ENCODE results near the gene HOTAIR. TPM values are rescaled to one million over a fixed set of nuclear protein-coding genes. Genes with fewer than 3 reads are reported as not detected.

The HOTAIR gene
- total RNA-seq, 1 donor from 2014 or later, result not detected

- intact Hi-C loops (cut with micrococcal nuclease), result no loop called here
These were observed 25.7 kb upstream of the HOTAIR start, which contains the start of gene HOXC9 for GRCh38 chr12:54000116-54001114. Gene HOXC9 (plus strand): TSS chr12:54000161. CDS start chr12:54000189, 28 bp downstream.

GRCh38 chr12:53999559-54000115, 24.9 kb upstream of the HOTAIR start:
- intact Hi-C loops (cut with micrococcal nuclease), result loop anchor here (5.0 kb wide), 1 partner anchor 37 kb away; no protein-coding TSS in a partner anchor

GRCh38 chr12:53998900-53999236, 24.1 kb upstream of the HOTAIR start:
- intact Hi-C loops (cut with micrococcal nuclease), result loop anchor here (5.0 kb wide), 1 partner anchor 37 kb away; no protein-coding TSS in a partner anchor

GRCh38 chr12:53998110-53998899, 23.6 kb upstream of the HOTAIR start:
- intact Hi-C loops (cut with micrococcal nuclease), result loop anchor here (5.0 kb wide), 1 partner anchor 36 kb away; no protein-coding TSS in a partner anchor

DNA sequence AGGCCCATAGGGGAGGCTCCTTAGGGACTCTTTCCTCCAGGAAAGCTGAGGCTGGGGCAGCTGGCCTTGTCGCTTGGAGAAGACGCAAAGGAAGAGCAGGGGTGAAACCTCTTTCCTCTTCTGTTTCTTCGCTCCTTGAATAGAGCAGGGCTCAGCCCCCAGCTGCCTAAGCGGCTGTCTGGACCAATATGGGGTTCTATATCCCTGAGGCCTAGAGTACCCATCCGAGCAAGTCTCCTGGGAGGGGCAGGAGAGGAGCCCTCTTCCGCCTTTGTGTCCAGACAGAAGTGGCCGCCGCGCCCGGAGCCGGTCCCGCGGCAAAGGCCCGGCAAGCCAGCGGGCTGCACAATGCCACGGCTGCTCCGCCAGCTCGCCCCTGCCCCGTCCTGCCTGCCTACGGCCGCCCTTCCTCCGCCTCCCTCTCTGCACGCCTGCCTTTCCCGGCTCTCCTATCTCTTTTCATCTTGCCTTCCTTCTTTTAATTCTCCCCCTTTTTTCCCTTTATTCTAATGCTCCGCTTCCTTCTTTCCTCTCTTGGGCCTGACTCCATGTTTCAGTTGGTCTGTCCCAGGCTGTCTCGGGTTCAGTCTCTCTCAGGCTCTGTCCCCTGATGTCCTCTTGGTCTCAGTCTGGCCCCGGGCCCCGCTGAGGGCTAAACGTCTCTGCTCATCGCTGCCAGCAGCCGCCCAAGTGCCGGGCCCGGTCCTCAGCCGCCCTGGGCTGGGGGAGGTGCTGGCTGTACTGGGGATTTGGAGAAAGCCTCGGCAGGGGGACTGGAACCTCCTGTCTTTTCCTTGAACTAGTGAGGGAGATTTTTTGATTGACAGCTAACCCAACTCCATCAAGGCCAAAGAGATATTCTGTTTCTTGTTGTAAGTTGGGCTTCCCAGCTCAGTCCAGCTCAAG, 22.7 kb upstream of the HOTAIR start:
- intact Hi-C loops (cut with micrococcal nuclease), result loop anchor here (5.0 kb wide), 1 partner anchor 35 kb away; no protein-coding TSS in a partner anchor

- intact Hi-C loops (cut with micrococcal nuclease), result loop anchor here (5.0 kb wide), 1 partner anchor 34 kb away; no protein-coding TSS in a partner anchor
These were observed 21.8 kb upstream of the HOTAIR start for GRCh38 chr12:53996240-53997203.

DNA sequence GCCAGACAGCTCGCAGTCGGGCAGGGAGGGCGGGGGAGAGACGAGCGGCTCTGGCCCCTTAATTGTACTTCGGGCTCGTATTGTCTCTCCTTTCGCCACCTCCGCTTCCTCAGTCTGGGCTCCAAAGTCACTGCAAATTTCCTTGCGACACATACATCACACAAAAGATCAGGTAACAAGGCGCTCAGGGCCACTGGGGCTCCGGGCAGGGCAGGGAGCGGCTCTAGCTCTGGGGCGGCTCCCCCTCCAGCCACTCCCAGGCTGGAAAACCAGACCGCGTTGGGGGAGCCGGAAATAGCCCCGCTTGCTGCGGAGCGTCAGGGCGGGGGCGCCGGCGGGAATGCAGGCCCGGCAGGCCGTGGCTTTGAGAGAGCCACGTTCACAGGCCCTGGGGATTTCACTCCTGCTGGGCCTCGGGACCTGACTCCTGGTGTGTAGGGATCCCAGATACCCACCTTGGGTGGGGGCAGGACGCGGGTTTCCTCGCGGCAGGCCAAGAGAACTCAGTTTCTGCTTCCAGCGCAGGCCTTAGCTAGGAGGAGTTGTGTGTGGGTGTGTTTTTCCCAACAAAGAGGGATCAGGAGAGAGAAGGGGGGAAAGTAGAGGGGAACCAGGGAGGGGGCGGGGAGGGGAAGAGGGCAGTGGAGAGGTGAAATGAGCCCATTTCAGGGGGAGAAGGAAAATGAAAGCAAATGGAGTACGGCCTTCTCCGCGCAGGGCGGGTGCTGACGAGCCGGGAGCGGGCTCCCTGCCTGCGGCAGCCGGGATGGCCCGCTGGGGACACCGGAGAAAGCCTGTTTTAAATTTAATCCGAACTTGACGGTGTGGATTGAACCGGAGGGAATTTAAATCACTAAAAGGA, 20.9 kb upstream of the HOTAIR start:
- intact Hi-C loops (cut with micrococcal nuclease), result loop anchor here (2.0 to 5.0 kb wide), 2 partner anchors 15 to 33 kb away; no protein-coding TSS in a partner anchor

DNA sequence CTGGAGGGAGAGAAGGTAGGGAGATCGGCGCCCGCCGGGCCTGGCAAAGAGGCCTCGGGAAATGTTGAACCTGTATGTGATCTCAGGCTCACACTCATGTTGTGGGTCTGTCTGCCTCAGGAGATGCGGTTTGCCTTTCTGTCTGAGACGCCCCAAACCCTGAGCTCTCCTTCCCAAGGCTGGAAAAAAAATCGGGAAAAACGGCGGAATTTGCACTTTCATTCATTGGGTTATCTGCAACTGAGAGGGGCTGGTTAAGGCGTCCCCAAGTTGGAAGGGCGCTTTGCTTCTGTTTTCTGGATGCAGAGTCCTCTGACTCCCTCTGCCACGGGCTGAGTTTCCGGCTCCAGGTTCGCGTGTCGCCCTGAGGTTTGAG, 20.2 kb upstream of the HOTAIR start:
- intact Hi-C loops (cut with micrococcal nuclease), result loop anchor here (2.0 to 5.0 kb wide), 2 partner anchors 14 to 33 kb away; no protein-coding TSS in a partner anchor

- intact Hi-C loops (cut with micrococcal nuclease), result loop anchor here (1.0 to 5.0 kb wide), 3 partner anchors 8 to 32 kb away; no protein-coding TSS in a partner anchor
These were observed 19.7 kb upstream of the HOTAIR start for GRCh38 chr12:53994264-53995001.

GRCh38 chr12:53994009-53994263, 19.2 kb upstream of the HOTAIR start:
- intact Hi-C loops (cut with micrococcal nuclease), result loop anchor here (1.0 to 2.0 kb wide), 2 partner anchors 8 to 13 kb away; no protein-coding TSS in a partner anchor

DNA sequence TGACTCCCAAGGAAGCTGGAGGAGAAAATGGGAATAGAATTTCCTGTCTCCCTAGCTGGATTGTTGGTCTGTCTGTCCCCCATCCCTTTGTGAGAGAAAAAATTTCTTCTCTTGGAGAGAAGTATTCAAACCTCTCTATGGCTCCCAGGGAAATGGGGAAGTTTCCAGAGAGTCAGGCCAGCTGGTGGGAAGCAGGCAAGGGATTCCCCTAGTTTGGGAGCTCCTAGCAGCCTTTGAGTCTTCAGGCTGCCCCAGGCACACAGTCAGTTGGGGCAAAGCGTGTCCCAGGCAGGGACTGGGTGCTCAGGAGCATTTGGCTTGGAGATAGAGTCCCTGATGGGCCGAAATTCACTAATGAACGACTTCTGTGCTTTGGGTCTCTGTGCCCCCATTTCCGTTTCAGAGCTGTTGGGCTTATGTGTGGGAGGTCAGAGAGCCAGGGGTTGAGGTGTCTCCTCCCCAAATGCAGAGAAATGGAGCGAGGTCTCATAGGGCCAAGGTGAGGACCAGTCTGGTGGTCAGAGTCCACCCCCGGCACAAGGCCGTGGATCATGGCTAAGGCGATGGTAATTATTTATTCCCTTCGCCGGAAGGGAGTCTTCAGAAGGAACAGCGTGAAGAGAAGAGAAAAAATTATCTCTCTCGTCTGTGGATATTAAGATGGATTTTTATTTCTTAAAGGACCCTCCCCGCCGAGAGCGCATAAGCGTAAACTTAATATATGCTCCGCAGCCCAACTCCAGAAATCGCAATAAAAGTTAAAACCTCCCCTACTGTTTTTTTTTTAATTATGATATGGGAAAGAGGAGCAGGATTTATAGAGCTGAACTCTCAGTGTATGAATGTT, 18.6 kb upstream of the HOTAIR start:
- intact Hi-C loops (cut with micrococcal nuclease), result loop anchor here (1.0 to 2.0 kb wide), 2 partner anchors 7 to 13 kb away; no protein-coding TSS in a partner anchor

- intact Hi-C loops (cut with micrococcal nuclease), result no loop called here
These were observed 17.7 kb upstream of the HOTAIR start for GRCh38 chr12:53992377-53992889.

DNA sequence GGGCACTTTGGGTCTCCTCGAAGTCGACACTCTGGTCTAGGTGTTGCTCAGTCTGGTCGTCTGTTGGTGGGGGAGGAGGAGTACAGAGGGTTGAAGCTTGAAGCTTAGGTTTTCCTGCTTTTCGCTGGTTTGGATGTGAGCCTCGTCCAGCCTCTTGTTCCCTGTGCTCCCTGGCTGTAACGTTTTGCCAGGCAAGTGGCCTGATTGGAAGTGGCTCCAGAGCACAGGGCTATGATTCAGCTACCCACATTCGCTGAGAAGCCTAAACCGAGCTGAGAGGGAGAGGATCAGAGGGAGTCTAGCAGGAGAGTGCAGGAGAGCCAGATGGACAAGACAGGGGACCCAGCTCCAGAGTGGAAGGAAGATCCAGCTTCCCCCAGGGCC, 16.3 kb upstream of the HOTAIR start:
- intact Hi-C loops (cut with micrococcal nuclease), result no loop called here

- intact Hi-C loops (cut with micrococcal nuclease), result no loop called here
These were observed 15.7 kb upstream of the HOTAIR start for GRCh38 chr12:53990311-53991076.

All from T-helper 1 cell treated with Interleukin-12 subunit alpha and Interleukin-12 subunit beta and Interleukin-4 antibody, amounts not matched to agents 30 ng/mL and 1 ng/mL, for 36 hours (primary cell).